ENCODE results near the gene TTC32.
"Not testable (repeated sequence)": the region's sequence is repeated elsewhere in the genome, so short reads cannot be mapped to it uniquely, and the experiment has no call there.

The TTC32 gene

GRCh38 chr2:19898592-19899329 is 3.0 kb downstream of the TTC32 start:
- DNase-seq: no peak

GRCh38 chr2:19897623-19898245 is 4.0 kb downstream of the TTC32 start:
- no peak for DNase-seq

- DNase-seq: no peak
These were observed 6.2 kb downstream of the TTC32 start for GRCh38 chr2:19895535-19895934.

GRCh38 chr2:19894134-19894792 is 7.5 kb downstream of the TTC32 start:
- DNase-seq: no peak

GRCh38 chr2:19893520-19894133 is 8.2 kb downstream of the TTC32 start:
- no peak for DNase-seq

- not testable (repeated sequence) for DNase-seq
These were observed 9.8 kb downstream of the TTC32 start for GRCh38 chr2:19891971-19892370.

GRCh38 chr2:19890104-19890503 is 11.7 kb downstream of the TTC32 start:
- no peak for DNase-seq

GRCh38 chr2:19888831-19889230 is 13.0 kb downstream of the TTC32 start:
- DNase-seq: no peak

- DNase-seq: no peak
These were observed 14.3 kb downstream of the TTC32 start for GRCh38 chr2:19887510-19887909.

GRCh38 chr2:19886261-19886660 is 15.5 kb downstream of the TTC32 start:
- no peak for DNase-seq

GRCh38 chr2:19885791-19886190 is 16.0 kb downstream of the TTC32 start:
- DNase-seq: no peak

GRCh38 chr2:19883971-19884720 is 17.6 kb downstream of the TTC32 start:
- no peak for DNase-seq

GRCh38 chr2:19883486-19883885 is 18.3 kb downstream of the TTC32 start:
- DNase-seq: no peak

- DNase-seq: no peak
These were observed 19.5 kb downstream of the TTC32 start for GRCh38 chr2:19882286-19882685.

GRCh38 chr2:19881908-19882265 is 19.9 kb downstream of the TTC32 start:
- no peak for DNase-seq

- no peak for DNase-seq
These were observed 20.4 kb downstream of the TTC32 start for GRCh38 chr2:19881221-19881907.

- not testable (repeated sequence) for DNase-seq
These were observed 21.6 kb downstream of the TTC32 start for GRCh38 chr2:19880191-19880590.

- DNase-seq: no peak
These were observed 22.7 kb downstream of the TTC32 start for GRCh38 chr2:19879120-19879519.

- no peak for DNase-seq
These were observed 23.3 kb downstream of the TTC32 start for GRCh38 chr2:19878268-19879046.

GRCh38 chr2:19876751-19877150 is 25.0 kb downstream of the TTC32 start:
- DNase-seq: no peak

GRCh38 chr2:19875280-19875679 is 26.5 kb downstream of the TTC32 start:
- DNase-seq: no peak

GRCh38 chr2:19874726-19875125 is 27.1 kb downstream of the TTC32 start:
- DNase-seq: no peak

Data from femur (tissue), 1 donor.